Sciatic nerve (tissue), 2 donors: ENCODE results near the gene ZBTB20. TPM values are rescaled to one million over a fixed set of nuclear protein-coding genes. Genes with fewer than 3 reads are reported as not detected.

ENCODE experiments used
- ATAC-seq: fragments of 200-7000 bp; cut with Tn5 transposase; one replicate; pipeline ENCODE4 v1.9.1; 2020; ENCODE audit warnings: mild to moderate bottlenecking, moderate library complexity
- DNase-seq: peaks from one replicate; pipeline ENCODE4 v3.0.0-alpha.2; 2020; ENCODE audit warnings: low spot score
- intact Hi-C: fragments of 100-400 bp; cut with DNase I; formaldehyde crosslinking; loops from one replicate; pipeline ENCODE4 v1.14.2; 2022
- total RNA-seq: library from RNA; stranded (reverse); fragmentation: NEBNext Ultra II Directional; extraction: Animal tissue kit (Norgen Biotek cat#: 25700); gene quantifications from one replicate; pipeline ENCODE4 v1.2.1, GENCODE V29; 2021
- donor health status: DM: no; HTN: no; CAD: no.
- donor health status: DM: no; HTN: no; CAD: no.

Gene ZBTB20
- total RNA-seq, 1 donor from 2014 or later = 145 TPM

DNA sequence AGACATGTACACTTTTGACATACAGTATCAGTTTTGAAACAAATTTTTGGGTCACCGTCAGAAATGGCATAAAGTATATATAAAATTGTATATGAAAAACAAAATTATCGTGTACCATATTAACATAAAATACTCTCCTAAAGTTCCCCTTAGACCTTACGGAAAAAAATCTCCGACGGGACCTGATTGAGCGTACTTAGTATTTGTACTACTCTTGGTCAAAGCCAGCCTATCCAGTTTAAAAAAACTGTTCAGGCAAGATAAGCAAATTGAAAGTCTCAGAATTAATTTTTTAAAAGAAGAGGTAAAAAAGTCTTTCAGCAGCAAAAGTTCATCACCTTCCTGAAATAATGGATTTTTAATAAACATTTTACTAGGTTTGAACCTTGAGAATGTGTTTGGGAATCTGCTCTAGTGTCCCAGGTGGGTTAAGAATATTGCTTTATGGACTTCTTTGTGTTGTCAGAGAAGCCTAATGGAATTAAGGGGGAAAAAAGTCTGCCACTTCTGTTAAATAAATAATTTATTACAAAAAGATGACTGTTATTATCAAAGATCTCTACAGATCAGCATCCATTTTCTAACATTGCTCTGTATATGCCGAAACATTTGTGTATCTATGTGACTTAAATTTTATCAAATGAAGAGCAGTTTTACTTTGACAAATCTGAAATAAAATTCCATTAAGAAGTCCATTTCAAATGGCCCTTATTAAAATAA, 48.6 kb downstream of the ZBTB20 start:
- DNase-seq (no peak), ATAC-seq (no peak)
- intact Hi-C loops = no loop called here

DNA sequence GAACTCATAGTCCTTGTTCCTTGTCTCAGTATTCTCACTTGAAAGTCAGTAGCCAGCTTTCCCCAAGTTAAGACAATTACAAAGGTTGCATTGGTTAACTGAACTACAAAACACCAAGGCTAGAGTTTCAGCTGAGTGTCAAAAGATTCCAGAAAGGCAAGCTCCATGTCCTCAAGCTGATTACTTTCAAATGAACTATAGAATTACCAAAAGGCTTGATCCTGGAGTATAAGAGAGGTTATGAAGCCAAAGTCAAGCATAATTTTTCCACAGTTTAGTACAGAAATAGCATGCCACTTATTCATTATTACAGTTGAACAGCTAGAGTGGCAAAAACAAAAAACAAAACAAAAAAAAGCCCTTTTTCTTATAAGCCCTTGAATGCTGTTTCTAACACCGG, 51.9 kb downstream of the ZBTB20 start:
- intact Hi-C loops = no loop called here
- no peak for ATAC-seq
- DNase-seq = no peak

DNA sequence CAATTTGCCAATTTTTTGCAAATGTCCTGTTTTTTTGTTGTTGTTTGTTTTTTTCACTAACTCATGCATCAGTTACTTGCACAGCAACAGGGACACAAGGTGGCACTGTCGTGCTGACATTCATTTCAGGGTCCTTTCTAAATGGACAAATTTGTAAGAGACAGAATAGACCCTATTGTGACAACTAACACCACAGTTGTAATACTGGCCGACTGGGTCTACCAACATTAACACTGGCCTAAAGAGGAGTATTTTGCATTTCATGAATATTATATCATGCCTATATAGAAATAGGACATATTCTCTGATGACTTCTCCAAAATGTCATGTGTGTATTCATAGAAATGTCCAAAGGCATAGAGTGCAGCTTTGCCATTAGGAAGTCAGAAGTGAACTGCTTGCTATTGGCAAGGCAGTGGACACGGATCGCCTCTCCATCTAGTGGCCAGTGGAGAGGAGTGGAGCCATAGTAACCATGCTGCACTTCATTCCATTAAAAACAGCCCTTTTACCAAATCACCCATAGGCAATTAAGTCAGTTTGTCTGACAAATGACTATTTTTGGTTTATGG, 54.8 kb downstream of the ZBTB20 start:
- ATAC-seq = peak; percentile 99
- intact Hi-C loops = no loop called here
- peak; percentile 82 for DNase-seq

DNA sequence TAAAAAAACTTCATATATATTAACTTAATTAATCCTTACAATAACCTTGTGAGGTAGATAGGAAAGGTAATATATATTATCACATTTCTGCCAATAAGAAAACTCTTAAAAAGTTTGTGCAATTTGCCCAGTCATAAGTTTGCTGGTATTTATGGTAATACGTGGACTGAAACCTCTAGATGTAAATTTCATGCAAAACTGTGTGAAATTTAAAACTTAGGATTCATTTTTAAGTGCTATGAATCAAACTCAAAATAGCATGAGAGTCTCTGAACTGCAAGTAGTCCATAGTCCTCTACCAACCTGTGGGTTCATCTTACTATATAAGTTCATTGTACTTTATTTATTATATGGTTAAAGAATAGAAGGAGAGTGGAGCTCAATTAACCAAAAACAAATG, 56.4 kb downstream of the ZBTB20 start:
- ATAC-seq (no peak), DNase-seq (no peak)
- intact Hi-C loops = no loop called here

DNA sequence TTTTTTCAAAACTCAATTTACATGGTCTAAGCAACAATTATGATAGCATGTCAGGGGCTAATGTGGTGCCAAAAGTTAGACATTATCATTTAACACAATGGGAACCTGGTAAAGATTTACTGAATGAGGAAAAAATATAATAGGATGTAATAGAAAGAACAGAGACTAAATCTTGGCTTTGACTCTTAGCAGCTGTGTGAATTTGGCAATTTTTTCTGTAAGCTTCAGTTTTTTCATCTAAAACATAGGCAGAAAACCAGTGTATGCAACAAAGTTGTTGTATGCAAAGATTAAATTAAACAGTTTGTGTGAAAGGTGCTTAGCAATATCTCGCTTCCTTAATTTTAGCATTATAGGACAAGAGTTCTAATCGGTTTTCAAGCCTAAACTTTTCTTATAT, 57.6 kb downstream of the ZBTB20 start:
- ATAC-seq = no peak
- DNase-seq = no peak
- intact Hi-C loops = loop anchor here (2.0 kb wide), 1 partner anchor 49 kb away; no protein-coding TSS in a partner anchor

DNA sequence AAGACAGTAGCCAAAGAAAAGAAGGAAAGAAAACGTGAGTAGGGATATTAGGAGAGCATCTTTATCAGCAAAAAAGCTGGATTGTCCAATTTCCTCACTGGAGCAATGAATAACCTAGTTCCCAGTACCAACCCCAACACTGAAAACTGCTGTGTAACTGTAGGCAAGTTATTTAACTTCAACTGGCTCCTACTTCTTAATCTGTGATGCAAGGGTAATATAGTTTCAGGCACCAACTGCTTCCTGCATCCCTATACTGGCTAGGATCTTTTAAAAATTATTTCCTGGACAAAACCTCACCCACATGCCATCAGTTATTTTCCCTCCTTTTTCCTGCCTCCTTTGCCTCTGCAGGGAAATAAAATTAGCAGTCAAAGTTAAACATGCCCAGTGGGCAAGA, 59.6 kb downstream of the ZBTB20 start:
- intact Hi-C loops = no loop called here
- ATAC-seq = no peak
- DNase-seq = no peak

DNA sequence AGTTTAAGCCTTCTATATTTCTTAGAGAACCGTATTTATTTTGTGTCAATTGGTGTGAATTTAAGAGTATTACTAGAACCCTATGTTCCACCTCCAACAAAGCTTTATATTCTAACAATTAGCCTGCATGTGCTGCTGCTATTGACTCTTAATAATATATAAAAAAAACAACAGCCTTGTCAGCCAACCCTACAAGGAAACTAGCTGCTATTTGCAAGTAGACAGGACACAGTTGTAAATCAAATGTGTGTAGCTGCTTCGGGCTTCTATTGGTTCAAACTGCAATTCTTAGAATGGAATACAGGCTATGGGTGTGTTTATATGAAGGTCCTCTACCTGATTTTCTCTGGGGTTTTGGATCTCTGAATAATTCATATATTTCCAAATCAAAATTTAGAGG, 60.7 kb downstream of the ZBTB20 start:
- no peak for ATAC-seq
- DNase-seq = no peak

DNA sequence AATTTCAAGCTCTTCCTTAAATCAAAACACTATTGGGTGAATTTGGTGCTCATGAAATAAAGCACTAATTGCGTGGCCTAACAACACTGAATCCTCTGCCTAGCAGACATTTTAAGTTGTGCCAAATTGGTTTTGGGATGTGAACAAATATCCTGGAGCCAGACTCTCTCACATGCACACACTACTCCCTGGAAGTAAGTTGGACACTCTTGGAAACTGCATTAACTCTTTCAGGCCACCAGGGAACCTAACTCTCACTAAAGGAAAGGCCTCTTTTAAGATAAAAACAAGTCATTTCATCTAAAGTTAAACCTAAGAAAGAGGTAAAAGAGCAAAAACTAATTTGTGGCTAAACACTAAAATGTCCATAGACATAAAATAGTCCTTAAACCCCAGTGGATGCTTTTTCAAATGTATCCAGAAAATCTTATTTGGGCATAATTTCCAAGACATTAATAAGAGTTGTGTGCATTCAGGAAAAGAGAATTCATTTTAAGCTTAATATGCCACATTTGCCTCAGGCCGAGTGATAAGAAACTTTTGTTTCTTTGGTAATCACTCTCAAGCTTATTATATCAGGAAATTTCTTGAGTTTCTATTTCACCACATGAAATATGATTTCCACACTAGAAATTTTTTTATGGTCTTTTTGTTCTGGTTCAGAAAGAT, 61.8 kb downstream of the ZBTB20 start:
- intact Hi-C loops = no loop called here
- ATAC-seq (peak; percentile 56), DNase-seq (no peak)

More for the DNA sequence above, 60.7 kb downstream of the ZBTB20 start:
- intact Hi-C loops = no loop called here

DNA sequence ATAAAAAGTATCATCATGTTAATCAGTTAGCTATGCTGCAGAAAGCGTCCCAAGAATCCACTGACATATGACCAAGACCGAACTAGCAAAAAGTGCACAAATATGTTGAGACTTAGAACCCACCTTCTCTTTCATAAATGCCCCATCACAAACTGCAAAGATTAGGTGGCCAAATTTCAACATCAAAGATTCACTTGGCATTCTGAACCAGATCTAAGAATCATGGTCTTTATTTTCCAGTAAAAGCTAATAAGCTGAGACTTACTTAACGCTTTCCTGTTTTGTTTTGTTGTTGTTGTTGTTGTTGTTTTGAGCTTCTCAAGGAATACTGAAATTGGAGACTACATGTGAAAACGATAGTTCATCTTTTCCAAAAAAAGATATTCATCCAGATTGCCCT, 62.4 kb downstream of the ZBTB20 start:
- intact Hi-C loops = no loop called here
- no peak for DNase-seq
- no peak for ATAC-seq

DNA sequence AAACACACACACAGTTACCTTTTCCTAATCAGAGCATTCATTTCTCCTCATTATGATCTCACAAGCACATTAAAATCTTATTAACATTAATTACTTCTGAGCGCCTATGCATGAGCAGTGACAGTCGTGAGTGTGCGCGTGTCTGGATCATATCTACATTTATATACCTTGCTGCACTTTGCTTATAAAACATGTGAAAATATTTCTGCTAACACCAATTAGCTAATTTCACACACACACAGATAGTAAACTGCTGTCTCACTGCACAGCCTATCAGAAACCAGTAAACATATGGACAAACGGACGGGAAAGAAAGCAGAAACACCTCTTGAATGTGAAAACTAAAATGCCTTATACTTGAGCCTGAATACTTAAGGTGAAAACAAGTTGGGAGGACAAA, 64.8 kb downstream of the ZBTB20 start:
- DNase-seq = no peak
- no peak for ATAC-seq
- intact Hi-C loops = no loop called here

DNA sequence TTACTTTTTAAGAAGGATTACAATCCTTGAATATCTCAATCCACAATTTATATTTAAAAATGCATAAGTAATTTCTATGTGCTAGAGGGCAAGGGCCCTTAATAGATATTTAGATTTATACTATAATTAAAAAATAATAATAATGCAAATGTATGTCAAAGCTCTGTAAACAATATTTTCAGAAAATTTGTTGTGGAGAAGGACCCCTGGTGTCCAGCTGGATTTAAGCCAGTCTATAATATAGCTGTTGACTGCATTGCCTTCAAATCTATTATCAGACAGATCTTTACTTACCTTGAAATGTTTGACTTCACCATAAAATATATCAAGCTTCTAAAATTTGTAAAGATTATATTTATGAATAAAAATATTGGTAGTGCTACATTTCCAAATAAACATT, 65.6 kb downstream of the ZBTB20 start:
- DNase-seq = no peak
- intact Hi-C loops = no loop called here
- no peak for ATAC-seq

DNA sequence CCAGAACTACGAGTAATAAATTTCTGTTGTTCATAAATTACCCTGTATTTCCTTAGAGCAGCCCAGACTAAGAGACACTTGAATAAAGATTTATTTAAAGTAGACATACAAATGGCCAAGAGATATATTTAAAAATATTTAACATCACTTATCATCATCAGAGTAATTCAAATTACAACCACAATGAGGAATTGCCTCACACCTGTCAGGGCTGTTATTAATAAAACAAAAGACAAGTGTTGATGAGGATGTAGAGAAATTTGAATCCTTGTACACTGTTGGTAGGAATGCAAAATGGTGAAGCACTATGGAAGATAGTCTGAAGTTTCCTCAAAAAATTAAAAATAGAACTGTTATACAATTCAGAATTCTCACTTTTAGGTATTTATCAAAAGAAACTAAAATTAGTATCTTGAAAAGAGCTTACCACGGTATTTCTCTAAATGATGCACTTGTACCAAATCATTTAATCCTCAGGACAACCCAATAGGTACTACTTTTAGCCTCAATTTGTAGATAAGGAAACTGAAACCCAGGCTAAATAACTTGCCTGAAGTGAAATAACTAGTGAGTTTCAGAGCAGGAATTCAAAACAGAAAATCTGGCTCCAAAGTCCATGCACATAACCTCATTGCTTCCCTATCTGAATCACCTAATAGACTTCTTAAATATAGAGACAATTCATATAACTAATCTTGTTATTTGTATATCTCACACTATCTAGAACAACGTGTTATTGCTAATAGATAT, 69.4 kb downstream of the ZBTB20 start:
- ATAC-seq = no peak
- no peak for DNase-seq
- intact Hi-C loops = no loop called here

DNA sequence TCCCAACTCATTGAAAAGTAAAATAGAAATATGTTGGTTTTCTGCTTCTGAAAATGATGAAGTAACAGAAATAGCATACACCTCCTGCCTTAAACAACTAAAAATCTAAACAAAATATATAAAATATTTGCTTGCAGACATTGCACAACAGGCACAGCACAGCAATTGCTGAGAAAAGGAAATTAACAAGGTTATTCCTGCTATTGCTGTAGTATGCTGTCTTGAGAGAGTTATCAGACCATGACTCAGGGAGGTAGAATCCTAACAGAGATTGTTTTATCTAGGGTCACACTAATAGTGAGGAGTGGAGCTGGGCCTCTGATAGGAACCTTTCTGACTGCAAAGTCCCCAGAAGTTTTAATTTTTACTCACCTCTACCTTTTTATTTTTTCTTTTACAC, 72.6 kb downstream of the ZBTB20 start:
- ATAC-seq = no peak
- intact Hi-C loops = no loop called here
- DNase-seq = no peak

DNA sequence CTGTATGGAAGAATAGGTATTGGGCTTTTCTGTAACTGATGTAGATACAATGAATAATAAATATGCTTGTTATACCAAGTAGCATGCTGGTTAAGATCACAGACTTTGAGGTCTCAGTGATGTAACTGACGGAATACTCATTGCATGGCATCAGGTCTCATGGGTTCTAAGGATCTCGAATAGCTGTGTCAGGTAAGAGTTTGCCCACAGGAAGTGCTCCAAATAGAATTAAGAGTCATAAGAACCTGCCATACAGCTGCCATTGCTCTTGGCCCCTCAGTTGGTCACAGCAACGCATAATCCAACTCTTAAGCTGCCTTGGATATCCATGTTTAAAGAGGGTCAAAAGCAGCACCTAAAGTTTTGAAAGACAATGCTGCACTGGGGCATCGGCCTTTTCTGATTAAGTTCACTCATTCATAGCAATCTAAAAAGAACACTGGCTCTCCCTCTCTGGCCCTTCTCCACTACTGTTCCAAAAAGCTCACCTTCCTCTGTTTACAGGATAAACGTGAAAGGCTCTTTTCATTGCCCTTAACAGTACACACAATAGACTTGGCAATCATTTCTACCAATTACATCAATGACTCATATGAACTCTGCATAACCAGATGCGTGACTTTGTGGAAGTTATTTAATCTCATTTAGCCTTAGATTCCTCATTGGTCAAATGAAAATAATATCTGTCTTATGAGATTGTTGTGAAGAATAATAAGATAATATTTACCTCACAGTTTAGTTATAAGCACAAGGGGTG, 74.6 kb downstream of the ZBTB20 start:
- DNase-seq = no peak
- ATAC-seq = peak; percentile 58
- intact Hi-C loops = no loop called here

DNA sequence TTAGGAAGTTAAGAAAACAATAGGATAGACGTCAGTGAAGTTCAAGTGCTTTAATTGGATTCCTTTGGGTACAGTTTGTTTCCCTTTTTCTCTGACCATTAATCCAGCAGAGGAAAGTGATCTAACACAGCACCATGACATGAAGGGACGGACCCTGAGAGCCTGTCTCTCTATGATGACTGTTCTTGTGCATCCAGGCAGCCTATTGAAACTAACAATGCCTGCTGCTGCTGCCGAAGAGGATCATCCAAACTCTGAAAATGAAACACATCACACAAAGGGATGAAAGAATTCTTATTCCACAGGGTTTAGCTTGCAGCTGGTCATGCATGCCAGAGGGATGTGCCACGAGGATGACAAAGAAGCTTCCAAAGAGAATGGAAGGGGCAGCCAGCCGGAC, 75.5 kb downstream of the ZBTB20 start:
- ATAC-seq = peak; percentile 81
- DNase-seq = no peak
- intact Hi-C loops = no loop called here

DNA sequence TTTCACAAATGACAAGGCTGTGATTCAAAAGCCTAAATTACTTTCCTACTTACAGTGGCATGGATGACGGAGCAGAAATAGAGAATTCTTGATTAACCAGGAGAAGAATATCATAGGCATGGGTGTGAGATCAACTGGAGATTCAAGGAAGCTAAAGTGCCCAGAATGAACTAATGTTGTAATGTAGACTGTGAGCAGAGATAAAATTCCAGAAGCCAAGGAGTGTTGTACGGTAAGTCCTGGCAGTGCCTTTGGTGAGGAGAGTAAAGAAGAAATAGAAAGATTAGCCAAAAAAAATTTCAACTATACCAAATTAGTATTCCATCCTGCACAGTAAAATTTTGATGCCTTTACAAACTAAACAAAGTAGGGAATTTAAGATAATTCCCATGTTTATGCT, 75.9 kb downstream of the ZBTB20 start:
- DNase-seq = no peak
- peak; percentile 29 for ATAC-seq
- intact Hi-C loops = no loop called here

DNA sequence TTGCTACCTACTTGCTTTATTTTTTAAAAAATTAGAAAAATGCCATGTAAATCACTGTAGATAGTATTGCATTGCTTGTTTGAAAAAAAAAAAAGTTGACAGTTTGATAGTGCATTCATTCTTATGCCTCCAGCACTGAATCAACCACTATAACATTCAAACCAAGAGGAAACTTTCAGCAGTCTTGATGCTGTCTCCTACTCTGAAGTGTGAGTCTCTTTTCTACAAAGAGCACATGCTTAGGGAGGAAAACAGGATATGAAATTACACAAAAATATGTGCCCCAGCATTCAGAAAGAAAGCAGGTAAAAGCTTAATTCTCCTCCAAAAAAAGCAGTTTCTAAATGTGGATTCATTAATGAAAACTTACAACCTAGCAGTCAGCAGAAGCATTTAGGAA, 78.3 kb downstream of the ZBTB20 start:
- DNase-seq (no peak), ATAC-seq (no peak)
- intact Hi-C loops = no loop called here

DNA sequence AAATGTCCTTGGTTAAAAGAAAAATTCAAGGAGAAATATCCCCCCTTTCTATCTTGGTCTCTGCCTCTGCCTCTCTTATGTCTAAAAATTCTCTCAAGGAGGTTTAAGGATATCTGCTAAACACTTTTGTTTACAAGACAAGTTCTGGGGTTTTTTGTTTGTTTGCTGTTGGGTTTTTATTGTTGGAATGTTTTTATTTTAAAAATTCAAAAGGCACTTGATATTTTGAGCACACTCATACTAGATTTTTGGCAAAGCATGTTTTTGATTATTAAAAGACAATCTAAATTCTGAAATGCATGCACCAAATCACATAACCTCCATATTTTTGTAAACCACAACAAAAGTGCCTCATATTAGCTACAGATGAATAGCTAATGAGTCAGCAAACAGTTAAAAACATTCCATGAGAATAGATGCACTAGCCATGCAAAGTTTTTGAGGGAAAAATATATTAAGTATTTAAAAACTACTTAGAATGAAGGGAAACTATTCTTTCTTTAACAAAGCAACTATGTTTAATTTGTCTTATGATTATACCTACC, 84.6 kb downstream of the ZBTB20 start:
- intact Hi-C loops = no loop called here
- no peak for ATAC-seq
- no peak for DNase-seq

DNA sequence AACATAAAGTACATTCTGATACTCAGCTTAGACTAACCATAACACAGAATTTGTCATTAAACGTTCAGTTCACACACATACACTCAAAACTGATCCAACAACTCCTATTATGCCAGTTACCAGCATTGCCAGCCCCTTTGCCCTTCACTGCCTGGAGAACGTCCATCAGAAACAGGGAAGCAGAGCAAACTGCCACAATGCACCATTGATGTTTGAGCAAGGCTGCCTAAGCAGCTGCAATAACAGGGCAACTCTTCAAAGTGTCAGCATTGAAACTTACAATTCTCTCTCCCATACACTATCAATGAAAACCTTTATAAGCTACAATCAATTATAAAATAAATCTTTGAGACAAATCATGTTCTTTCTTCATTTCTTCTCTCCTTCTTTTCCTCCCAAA, 85.1 kb downstream of the ZBTB20 start:
- ATAC-seq = peak; percentile 77
- peak; percentile 55 for DNase-seq
- intact Hi-C loops = no loop called here
